WTC11 (cell line): Measurements from ENCODE around the gene TNS4. TPM values are rescaled to one million over a fixed set of nuclear protein-coding genes. Genes with fewer than 3 reads are reported as not detected.
A peak's percentile ranks its signal among the peaks of the same experiment; 100 is the strongest.

Experiments used
- ATAC-seq: fragments of 200-7000 bp; cut with Tn5 transposase; 2 replicates; pipeline ENCODE4 v1.10.0; 2021; ENCODE audit warnings: mild to moderate bottlenecking, moderate library complexity
- CTCF ChIA-PET: fragments of 300-600 bp; sonication (Branson Sonifier 250); formaldehyde crosslinking; loops from one replicate; lab custom pipeline; 2021; ENCODE audit warnings: antibody characterized with exemption; lab: Charles Lee
- POLR2A ChIA-PET: fragments of 350-600 bp; sonication (Branson Sonifier 250); formaldehyde crosslinking; loops from one replicate; lab custom pipeline; 2021; ENCODE audit warnings: antibody characterized with exemption; lab: Charles Lee
- DNase-seq: peaks from one replicate; pipeline ENCODE4 v3.0.0; 2021; ENCODE audit warnings: low spot score
- H3K27ac Mint-ChIP-seq: 2 replicates; pipeline ENCODE4 v1.8.0; 2021; ENCODE audit warnings: mixed read lengths
- H3K27me3 Mint-ChIP-seq: 2 replicates; pipeline ENCODE4 v1.8.0; 2021; ENCODE audit warnings: low read depth, mild to moderate bottlenecking, moderate library complexity, mixed read lengths
- H3K36me3 Mint-ChIP-seq: 2 replicates; pipeline ENCODE4 v1.8.0; 2021; ENCODE audit warnings: mixed read lengths
- H3K4me1 Mint-ChIP-seq: 2 replicates; pipeline ENCODE4 v1.8.0; 2022; ENCODE audit warnings: mixed read lengths
- H3K4me3 Mint-ChIP-seq: 2 replicates; pipeline ENCODE4 v1.8.0; 2021; ENCODE audit warnings: mild to moderate bottlenecking, moderate library complexity, mixed read lengths
- H3K9me3 Mint-ChIP-seq: 2 replicates; pipeline ENCODE4 v1.8.0; 2021; ENCODE audit warnings: mixed read lengths
- CREM ChIP-seq: sonication (generic); formaldehyde crosslinking; IDR thresholded peaks from 2 replicates; pipeline ENCODE4 v1.8.1; 2022; ENCODE audit warnings: mild to moderate bottlenecking, missing genetic modification reagents, moderate library complexity
- ELF4 ChIP-seq: sonication (generic); formaldehyde crosslinking; IDR thresholded peaks from 2 replicates; pipeline ENCODE4 v1.8.1; 2022; ENCODE audit warnings: low read depth, mild to moderate bottlenecking, moderate library complexity, missing genetic modification reagents
- EMX1 ChIP-seq: fragments of 250-450 bp; sonication (Bioruptor Pico); IDR thresholded peaks from 2 replicates; pipeline ENCODE4 v1.8.0; 2021; ENCODE audit warnings: mild to moderate bottlenecking
- HMGA2 ChIP-seq: fragments of 250-450 bp; sonication (Bioruptor Pico); IDR thresholded peaks from 2 replicates; pipeline ENCODE4 v1.4.0; 2021; ENCODE audit warnings: mild to moderate bottlenecking, moderate library complexity
- JAZF1 ChIP-seq: fragments of 250-450 bp; sonication (Bioruptor Pico); IDR thresholded peaks from 2 replicates; pipeline ENCODE4 v1.9.0; 2021; ENCODE audit warnings: moderate library complexity, mild to moderate bottlenecking, inconsistent platforms
- MXD4 ChIP-seq: fragments of 250-450 bp; sonication (Bioruptor Pico); IDR thresholded peaks from 2 replicates; pipeline ENCODE4 v1.8.0; 2021; ENCODE audit warnings: mild to moderate bottlenecking, moderate library complexity, borderline replicate concordance
- MYBL2 ChIP-seq: sonication (generic); formaldehyde crosslinking; IDR thresholded peaks from 2 replicates; pipeline ENCODE4 v1.8.1; 2023; ENCODE audit warnings: mild to moderate bottlenecking, moderate library complexity, missing genetic modification reagents
- NFE2L1 ChIP-seq: sonication (generic); formaldehyde crosslinking; IDR thresholded peaks from 2 replicates; pipeline ENCODE4 v1.8.1; 2023; ENCODE audit warnings: missing genetic modification reagents
- RELA ChIP-seq: sonication (generic); formaldehyde crosslinking; IDR thresholded peaks from 2 replicates; pipeline ENCODE4 v1.8.1; 2022; ENCODE audit warnings: missing genetic modification reagents, mild to moderate bottlenecking, borderline replicate concordance
- RORB ChIP-seq: fragments of 250-450 bp; sonication (Bioruptor Pico); IDR thresholded peaks from 2 replicates; pipeline ENCODE4 v1.9.0; 2021; ENCODE audit warnings: mild to moderate bottlenecking
- SOX15 ChIP-seq: fragments of 250-450 bp; sonication (Bioruptor Pico); IDR thresholded peaks from 2 replicates; pipeline ENCODE4 v1.9.0; 2021; ENCODE audit warnings: mild to moderate bottlenecking
- TCF7 ChIP-seq: sonication (generic); formaldehyde crosslinking; IDR thresholded peaks from 2 replicates; pipeline ENCODE4 v1.8.0; 2022; ENCODE audit warnings: mild to moderate bottlenecking, low read depth, missing genetic modification reagents, moderate library complexity
- TP53 ChIP-seq: sonication (generic); formaldehyde crosslinking; IDR thresholded peaks from 2 replicates; pipeline ENCODE4 v1.8.1; 2023; ENCODE audit warnings: mild to moderate bottlenecking, missing genetic modification reagents
- ZNF263 ChIP-seq: sonication (generic); formaldehyde crosslinking; IDR thresholded peaks from 2 replicates; pipeline ENCODE4 v1.8.1; 2022; ENCODE audit warnings: low read depth, mild to moderate bottlenecking, moderate library complexity, missing genetic modification reagents
- ZNF396 ChIP-seq: fragments of 250-450 bp; sonication (Bioruptor Pico); IDR thresholded peaks from 2 replicates; pipeline ENCODE4 v1.8.0; 2021; ENCODE audit warnings: mild to moderate bottlenecking, moderate library complexity, borderline replicate concordance
- ZNF416 ChIP-seq: fragments of 250-450 bp; sonication (Bioruptor Pico); IDR thresholded peaks from 2 replicates; pipeline ENCODE4 v1.9.0; 2021; ENCODE audit warnings: mild to moderate bottlenecking, inconsistent platforms
- total RNA-seq: library from RNA; stranded (reverse); gene quantifications from 3 replicates; pipeline ENCODE4 v1.2.3, GENCODE V29; 2021
- TF ChIP-seq, protein P1 (sequence below): sonication (generic); formaldehyde crosslinking; IDR thresholded peaks from 2 replicates; pipeline ENCODE4 v1.8.1; 2023; ENCODE audit warnings: mild to moderate bottlenecking, moderate library complexity, missing genetic modification reagents
- TF ChIP-seq, protein P2 (sequence below): fragments of 250-450 bp; sonication (Bioruptor Pico); IDR thresholded peaks from 2 replicates; pipeline ENCODE4 v1.8.0; 2021; ENCODE audit warnings: mild to moderate bottlenecking
- TF ChIP-seq, protein P3 (sequence below): fragments of 200-600 bp; IDR thresholded peaks from 2 replicates; pipeline ENCODE4 v1.8.0; 2022; ENCODE audit warnings: antibody characterized with exemption
- TF ChIP-seq, protein P4 (sequence below): fragments of 250-450 bp; sonication (Bioruptor Pico); IDR thresholded peaks from 2 replicates; pipeline ENCODE4 v1.9.0; 2021; ENCODE audit warnings: mild to moderate bottlenecking
- TF ChIP-seq, protein P5 (sequence below): sonication (generic); formaldehyde crosslinking; IDR thresholded peaks from 2 replicates; pipeline ENCODE4 v1.8.0; 2022; ENCODE audit warnings: mild to moderate bottlenecking, missing genetic modification reagents

TNS4 gene
- total RNA-seq, 1 experiment from 2014 or later = 0.87 TPM

DNA sequence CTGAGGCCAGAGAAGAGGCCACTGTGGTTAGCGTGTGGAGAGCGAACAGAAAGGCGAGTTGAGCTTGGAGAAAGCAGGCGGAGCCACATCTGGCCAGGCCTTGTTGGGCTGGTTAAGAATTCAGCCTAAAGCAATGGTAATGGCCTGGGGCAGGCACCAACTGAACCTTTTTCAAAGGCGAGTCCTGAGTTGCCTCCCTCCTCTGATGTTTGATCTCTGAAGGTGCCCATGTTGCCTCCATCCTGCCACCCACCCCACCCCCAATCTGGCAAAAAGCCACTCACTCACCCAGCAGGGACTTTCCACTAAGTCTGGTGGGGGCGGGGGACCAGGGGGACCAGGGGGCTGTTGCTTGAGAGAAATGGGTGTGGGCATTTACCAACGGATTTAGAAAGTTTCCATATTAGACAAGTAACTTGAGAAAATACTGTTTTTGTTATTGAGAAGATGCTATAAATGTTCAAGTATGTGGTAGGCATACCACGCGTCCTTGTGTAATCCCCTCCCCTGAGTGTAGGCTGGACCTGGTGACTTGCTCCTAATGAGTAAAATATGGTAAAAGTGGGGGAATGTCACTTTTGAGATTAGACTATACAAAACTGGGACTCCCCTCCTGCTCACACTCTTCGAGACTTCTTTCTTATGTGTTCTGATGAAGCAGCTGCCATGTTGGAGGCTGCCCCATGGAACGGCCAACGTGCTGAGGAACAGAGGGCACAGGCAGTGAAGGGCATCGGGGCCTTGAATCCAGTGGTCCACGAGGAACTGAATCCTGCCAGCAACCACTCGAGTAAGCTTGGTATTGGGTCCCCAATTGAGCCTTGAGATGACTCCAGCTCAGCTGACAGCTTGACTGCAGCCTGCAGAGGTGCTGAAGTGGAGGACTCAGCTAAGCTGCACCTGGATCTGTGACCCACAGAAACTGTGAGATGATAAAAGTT, 29.9 kb upstream of the TNS4 start:
- H3K36me3 Mint-ChIP-seq = no peaks in the 10 kb centered on the region
- H3K9me3 Mint-ChIP-seq = no peaks in the 10 kb centered on the region
- ChIA-PET POLR2A (no interaction called here), CTCF (interaction anchor here (0.8 to 9.6 kb wide), 16 partner anchors 8 to 173 kb away, joined by 3 to 127 read pairs (median 8); partner anchors contain the start of genes GJD3, IGFBP4 and TOP2A)
- peak; percentile 8 for DNase-seq
- TF ChIP-seq RORB (CRISPR knock-in tag) = no peak
- TF ChIP-seq JAZF1 (CRISPR knock-in tag) = no peak
- TF ChIP-seq HMGA2 (CRISPR knock-in tag) = no peak
- TF ChIP-seq NFE2L1 (CRISPR knock-in tag) = no peak
- no peak for TF ChIP-seq SOX15 (CRISPR knock-in tag)
- TF ChIP-seq EMX1 (CRISPR knock-in tag) = no peak
- no peak for TF ChIP-seq ZNF263 (CRISPR knock-in tag)
- no peak for TF ChIP-seq TP53 (CRISPR knock-in tag)
- TF ChIP-seq MXD4 = no peak
- TF ChIP-seq, protein P1, sequence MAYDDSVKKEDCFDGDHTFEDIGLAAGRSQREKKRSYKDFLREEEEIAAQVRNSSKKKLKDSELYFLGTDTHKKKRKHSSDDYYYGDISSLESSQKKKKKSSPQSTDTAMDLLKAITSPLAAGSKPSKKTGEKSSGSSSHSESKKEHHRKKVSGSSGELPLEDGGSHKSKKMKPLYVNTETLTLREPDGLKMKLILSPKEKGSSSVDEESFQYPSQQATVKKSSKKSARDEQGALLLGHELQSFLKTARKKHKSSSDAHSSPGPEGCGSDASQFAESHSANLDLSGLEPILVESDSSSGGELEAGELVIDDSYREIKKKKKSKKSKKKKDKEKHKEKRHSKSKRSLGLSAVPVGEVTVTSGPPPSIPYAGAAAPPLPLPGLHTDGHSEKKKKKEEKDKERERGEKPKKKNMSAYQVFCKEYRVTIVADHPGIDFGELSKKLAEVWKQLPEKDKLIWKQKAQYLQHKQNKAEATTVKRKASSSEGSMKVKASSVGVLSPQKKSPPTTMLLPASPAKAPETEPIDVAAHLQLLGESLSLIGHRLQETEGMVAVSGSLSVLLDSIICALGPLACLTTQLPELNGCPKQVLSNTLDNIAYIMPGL (CRISPR knock-in tag) = no peak
- TF ChIP-seq, all 79 proteins: peak for 0
- Mint-ChIP-seq H3K27ac (no peak overlapping the region), H3K4me1 (peaks cover 19% of the 10 kb centered on the region), H3K4me3 (no peak overlapping the region), H3K27me3 (no peaks in the 10 kb centered on the region; the same call in 1 of the 2 replicates)
- no peak for ATAC-seq

DNA sequence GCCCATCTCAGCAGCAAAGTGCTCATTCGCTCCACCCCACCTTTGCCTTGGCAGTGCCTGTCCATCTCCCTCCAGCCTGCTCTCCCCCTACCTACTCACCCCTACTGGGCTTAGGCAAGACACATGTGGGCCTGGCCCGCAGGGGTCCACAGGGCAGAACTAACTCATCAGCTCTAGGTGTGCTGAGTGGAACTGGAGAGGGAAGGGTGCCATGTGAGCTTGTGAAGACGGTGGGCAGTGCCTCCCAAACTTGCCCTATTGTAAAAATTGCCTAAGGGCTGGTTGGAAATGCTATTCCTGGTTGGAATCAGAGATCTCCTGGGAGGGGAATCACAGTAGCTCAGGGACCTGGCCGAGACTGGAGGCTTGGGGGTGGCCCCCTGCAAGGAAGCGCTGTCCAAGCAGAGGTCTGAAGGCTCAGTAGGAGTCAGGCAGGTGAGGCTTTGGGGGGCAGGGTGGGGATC, 29.1 kb upstream of the TNS4 start:
- Mint-ChIP-seq H3K4me3 (no peak overlapping the region), H3K9me3 (peaks cover 4% of the 10 kb centered on the region; the same call in 1 of the 2 replicates), H3K27me3 (no peaks in the 10 kb centered on the region; the same call in none of the 2 replicates), H3K27ac (no peak overlapping the region), H3K4me1 (peaks cover 19% of the 10 kb centered on the region), H3K36me3 (peaks cover 4% of the 10 kb centered on the region; the same call in 1 of the 2 replicates)
- ChIA-PET CTCF (interaction anchor here (0.8 to 8.2 kb wide), 9 partner anchors 31 to 167 kb away, joined by 3 to 124 read pairs (median 5); partner anchors contain the start of genes GJD3, IGFBP4 and TOP2A), POLR2A (no interaction called here)
- DNase-seq (peak; percentile 8), ATAC-seq (no peak)
- TF ChIP-seq, protein P2, sequence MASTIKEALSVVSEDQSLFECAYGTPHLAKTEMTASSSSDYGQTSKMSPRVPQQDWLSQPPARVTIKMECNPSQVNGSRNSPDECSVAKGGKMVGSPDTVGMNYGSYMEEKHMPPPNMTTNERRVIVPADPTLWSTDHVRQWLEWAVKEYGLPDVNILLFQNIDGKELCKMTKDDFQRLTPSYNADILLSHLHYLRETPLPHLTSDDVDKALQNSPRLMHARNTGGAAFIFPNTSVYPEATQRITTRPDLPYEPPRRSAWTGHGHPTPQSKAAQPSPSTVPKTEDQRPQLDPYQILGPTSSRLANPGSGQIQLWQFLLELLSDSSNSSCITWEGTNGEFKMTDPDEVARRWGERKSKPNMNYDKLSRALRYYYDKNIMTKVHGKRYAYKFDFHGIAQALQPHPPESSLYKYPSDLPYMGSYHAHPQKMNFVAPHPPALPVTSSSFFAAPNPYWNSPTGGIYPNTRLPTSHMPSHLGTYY (CRISPR knock-in tag) = no peak
- TF ChIP-seq, protein P3, sequence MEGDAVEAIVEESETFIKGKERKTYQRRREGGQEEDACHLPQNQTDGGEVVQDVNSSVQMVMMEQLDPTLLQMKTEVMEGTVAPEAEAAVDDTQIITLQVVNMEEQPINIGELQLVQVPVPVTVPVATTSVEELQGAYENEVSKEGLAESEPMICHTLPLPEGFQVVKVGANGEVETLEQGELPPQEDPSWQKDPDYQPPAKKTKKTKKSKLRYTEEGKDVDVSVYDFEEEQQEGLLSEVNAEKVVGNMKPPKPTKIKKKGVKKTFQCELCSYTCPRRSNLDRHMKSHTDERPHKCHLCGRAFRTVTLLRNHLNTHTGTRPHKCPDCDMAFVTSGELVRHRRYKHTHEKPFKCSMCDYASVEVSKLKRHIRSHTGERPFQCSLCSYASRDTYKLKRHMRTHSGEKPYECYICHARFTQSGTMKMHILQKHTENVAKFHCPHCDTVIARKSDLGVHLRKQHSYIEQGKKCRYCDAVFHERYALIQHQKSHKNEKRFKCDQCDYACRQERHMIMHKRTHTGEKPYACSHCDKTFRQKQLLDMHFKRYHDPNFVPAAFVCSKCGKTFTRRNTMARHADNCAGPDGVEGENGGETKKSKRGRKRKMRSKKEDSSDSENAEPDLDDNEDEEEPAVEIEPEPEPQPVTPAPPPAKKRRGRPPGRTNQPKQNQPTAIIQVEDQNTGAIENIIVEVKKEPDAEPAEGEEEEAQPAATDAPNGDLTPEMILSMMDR = no peak
- TF ChIP-seq ZNF396 (no peak), RORB (CRISPR knock-in tag) (no peak), CREM (CRISPR knock-in tag) (no peak), ZNF416 (no peak), ELF4 (CRISPR knock-in tag) (no peak), RELA (CRISPR knock-in tag) (no peak), TCF7 (CRISPR knock-in tag) (no peak), MYBL2 (no peak)
- TF ChIP-seq, protein P4, sequence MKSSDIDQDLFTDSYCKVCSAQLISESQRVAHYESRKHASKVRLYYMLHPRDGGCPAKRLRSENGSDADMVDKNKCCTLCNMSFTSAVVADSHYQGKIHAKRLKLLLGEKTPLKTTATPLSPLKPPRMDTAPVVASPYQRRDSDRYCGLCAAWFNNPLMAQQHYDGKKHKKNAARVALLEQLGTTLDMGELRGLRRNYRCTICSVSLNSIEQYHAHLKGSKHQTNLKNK (CRISPR knock-in tag) = no peak
- TF ChIP-seq, protein P5, sequence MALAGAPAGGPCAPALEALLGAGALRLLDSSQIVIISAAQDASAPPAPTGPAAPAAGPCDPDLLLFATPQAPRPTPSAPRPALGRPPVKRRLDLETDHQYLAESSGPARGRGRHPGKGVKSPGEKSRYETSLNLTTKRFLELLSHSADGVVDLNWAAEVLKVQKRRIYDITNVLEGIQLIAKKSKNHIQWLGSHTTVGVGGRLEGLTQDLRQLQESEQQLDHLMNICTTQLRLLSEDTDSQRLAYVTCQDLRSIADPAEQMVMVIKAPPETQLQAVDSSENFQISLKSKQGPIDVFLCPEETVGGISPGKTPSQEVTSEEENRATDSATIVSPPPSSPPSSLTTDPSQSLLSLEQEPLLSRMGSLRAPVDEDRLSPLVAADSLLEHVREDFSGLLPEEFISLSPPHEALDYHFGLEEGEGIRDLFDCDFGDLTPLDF (CRISPR knock-in tag) = no peak
